PC-9 (cell line): ENCODE measurements around the gene CENPA. TPM values are rescaled to one million over a fixed set of nuclear protein-coding genes. Genes with fewer than 3 reads are reported as not detected.
A peak's percentile ranks its signal among the peaks of the same experiment; 100 is the strongest.

Source experiments
- BruUV-seq: library from RNA; stranded (reverse); fragments of 400-500 nt; replicated peaks from 2 replicates; lab custom pipeline; 2021; lab: Mats Ljungman, UMichigan
- CTCF ChIA-PET: fragments of 300-600 bp; sonication (Branson Sonifier 250); formaldehyde crosslinking; loops from one replicate; lab custom pipeline; 2022; ENCODE audit warnings: antibody characterized with exemption; lab: Charles Lee
- POLR2A ChIA-PET: fragments of 300-600 bp; sonication (Branson Sonifier 250); formaldehyde crosslinking; loops from one replicate; lab custom pipeline; 2022; ENCODE audit warnings: antibody characterized with exemption; ENCODE audit not compliant: unreplicated experiment; lab: Charles Lee
- DNase-seq, 2 experiments: peaks; one replicate each; pipeline versions ENCODE4 v3.0.0 to v3.0.0-alpha.2; 2015 to 2022; ENCODE audit warnings: mixed read lengths in 1 of 2
- H2AFZ ChIP-seq: fragments of 200-600 bp; sonication (generic); 2 replicates; pipeline ENCODE4 v1.8.1; 2017; ENCODE audit warnings: antibody characterized with exemption
- H3F3A ChIP-seq: fragments of 200-600 bp; sonication (generic); 2 replicates; pipeline ENCODE4 v1.8.1; 2017; ENCODE audit warnings: antibody characterized with exemption, mild to moderate bottlenecking, low read depth; ENCODE audit not compliant: insufficient read depth
- H3K27ac ChIP-seq: fragments of 200-600 bp; sonication (generic); 2 replicates; pipeline ENCODE4 v1.6.1; 2016; ENCODE audit warnings: mixed run types
- H3K27me3 ChIP-seq: fragments of 200-600 bp; sonication (generic); 2 replicates; pipeline ENCODE4 v1.6.1; 2016; ENCODE audit warnings: low read depth, mixed run types; ENCODE audit not compliant: insufficient read depth
- H3K36me3 ChIP-seq: fragments of 200-600 bp; sonication (generic); 2 replicates; pipeline ENCODE4 v1.6.1; 2016; ENCODE audit warnings: low read depth, mixed run types
- H3K4me1 ChIP-seq: fragments of 200-600 bp; sonication (generic); replicated peaks from 2 replicates; pipeline ENCODE4 v1.6.1; 2016; ENCODE audit warnings: mixed run types; ENCODE audit not compliant: insufficient read depth
- H3K4me2 ChIP-seq: fragments of 200-600 bp; sonication (generic); 2 replicates; pipeline ENCODE4 v1.6.1; 2017; ENCODE audit warnings: mixed run types
- H3K4me3 ChIP-seq: fragments of 200-600 bp; sonication (generic); 2 replicates; pipeline ENCODE4 v1.6.1; 2016; ENCODE audit warnings: mixed run types
- H3K79me2 ChIP-seq: fragments of 200-600 bp; sonication (generic); 2 replicates; pipeline ENCODE4 v1.6.1; 2017; ENCODE audit warnings: low read depth, mixed run types
- H3K9me2 ChIP-seq: fragments of 200-600 bp; sonication (generic); 2 replicates; pipeline ENCODE4 v1.8.1; 2017; ENCODE audit warnings: mild to moderate bottlenecking; ENCODE audit not compliant: insufficient read depth
- H3K9me3 ChIP-seq: fragments of 200-600 bp; sonication (generic); 2 replicates; pipeline ENCODE4 v1.8.1; 2016; ENCODE audit warnings: low read depth; ENCODE audit not compliant: insufficient read depth
- H4K20me1 ChIP-seq: fragments of 200-600 bp; sonication (generic); 2 replicates; pipeline ENCODE4 v1.8.1; 2017; ENCODE audit not compliant: insufficient read depth
- EZH2 ChIP-seq: fragments of 200-600 bp; sonication (generic); IDR thresholded peaks from 2 replicates; pipeline ENCODE4 v1.8.0; 2017; ENCODE audit warnings: antibody characterized with exemption, low read depth
- intact Hi-C: fragments of 100-400 bp; cut with micrococcal nuclease; formaldehyde crosslinking; loops from one replicate; pipeline ENCODE4 v1.10.0; 2022; ENCODE audit not compliant: unreplicated experiment
- total RNA-seq: library from RNA; stranded (reverse); gene quantifications from 2 replicates; pipeline ENCODE4 v1.2.3, GENCODE V29; 2021
- TF ChIP-seq, protein P1 (sequence below): fragments of 200-600 bp; sonication (generic); conservative IDR thresholded peaks from 2 replicates; pipeline ENCODE4 v1.6.1; 2017; ENCODE audit warnings: mixed run types, antibody characterized with exemption, mild to moderate bottlenecking, moderate library complexity

Gene CENPA
- total RNA-seq, 1 experiment from 2014 or later: 48.8 TPM

DNA sequence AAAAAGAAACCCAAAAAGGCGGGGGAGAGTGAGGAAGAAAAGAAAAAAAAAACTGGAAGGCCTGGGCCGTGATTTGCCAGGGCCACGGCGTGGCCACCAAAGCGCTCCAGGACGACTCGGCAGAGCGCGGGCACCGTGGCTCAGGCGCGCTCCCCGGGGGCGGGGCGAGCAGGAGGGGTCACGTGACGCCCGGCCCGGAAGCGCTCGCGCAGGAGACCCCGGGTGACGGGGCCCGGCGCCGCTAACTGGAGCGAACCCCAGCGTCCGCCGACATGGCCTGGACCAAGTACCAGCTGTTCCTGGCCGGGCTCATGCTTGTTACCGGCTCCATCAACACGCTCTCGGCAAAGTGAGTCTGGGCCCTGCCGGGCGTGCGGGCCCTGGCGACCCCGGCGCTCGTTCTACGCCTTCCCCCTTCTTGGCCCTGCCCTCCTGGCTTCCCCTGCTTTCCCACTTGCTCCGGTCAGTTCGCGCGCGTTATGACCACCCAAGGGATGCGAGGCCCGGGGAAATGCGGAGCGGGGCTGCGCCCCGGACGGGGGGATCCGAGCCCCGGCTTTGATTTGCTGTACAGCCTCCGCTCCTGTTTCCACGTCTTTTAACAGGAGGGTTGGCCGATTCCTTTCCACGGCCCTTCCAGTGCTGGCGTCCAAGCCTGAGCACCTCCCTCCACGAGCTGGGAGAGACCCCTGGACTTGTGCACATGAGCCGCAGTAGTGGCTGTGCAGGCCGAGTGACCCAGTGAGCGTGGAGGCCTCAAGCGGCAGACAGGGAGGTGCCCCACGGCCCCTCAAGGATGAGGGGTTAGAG, 21.6 kb upstream of the CENPA start, which contains the start of gene SLC35F6:
Gene SLC35F6, plus strand, starts transcription at position 207 of the 810 bp plus-strand sequence. Its CDS starts 66 bp downstream, at position 273.
- POLR2A ChIA-PET: interaction anchor here (1.0 kb wide), 1 partner anchor 22 kb away, joined by 3 read pairs; the partner anchor contains the start of gene CENPA
- BruUV-seq: TSS peak; percentile 46
- intact Hi-C loops: no loop called here

DNA sequence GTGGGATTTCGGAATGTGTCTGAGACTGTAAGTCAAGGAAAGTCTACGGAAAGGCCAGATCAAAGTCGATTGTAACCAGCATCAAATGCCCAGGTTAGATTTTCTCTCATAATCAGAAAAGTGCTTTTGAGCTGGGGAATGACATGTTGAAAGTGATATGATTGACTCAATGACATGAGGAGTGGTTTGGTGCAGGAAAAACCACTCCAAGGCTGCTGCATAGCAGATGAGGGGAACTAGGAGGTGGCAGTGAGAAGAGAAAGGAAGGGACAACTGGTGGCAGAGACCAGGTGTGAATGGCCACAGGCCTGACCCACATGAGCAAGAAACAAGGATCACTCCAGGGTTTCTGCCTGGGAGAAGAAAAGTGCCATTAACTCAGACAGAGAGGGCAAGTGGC, 20.9 kb upstream of the CENPA start:
- TF ChIP-seq EZH2: no peak
- TF ChIP-seq, protein P1, sequence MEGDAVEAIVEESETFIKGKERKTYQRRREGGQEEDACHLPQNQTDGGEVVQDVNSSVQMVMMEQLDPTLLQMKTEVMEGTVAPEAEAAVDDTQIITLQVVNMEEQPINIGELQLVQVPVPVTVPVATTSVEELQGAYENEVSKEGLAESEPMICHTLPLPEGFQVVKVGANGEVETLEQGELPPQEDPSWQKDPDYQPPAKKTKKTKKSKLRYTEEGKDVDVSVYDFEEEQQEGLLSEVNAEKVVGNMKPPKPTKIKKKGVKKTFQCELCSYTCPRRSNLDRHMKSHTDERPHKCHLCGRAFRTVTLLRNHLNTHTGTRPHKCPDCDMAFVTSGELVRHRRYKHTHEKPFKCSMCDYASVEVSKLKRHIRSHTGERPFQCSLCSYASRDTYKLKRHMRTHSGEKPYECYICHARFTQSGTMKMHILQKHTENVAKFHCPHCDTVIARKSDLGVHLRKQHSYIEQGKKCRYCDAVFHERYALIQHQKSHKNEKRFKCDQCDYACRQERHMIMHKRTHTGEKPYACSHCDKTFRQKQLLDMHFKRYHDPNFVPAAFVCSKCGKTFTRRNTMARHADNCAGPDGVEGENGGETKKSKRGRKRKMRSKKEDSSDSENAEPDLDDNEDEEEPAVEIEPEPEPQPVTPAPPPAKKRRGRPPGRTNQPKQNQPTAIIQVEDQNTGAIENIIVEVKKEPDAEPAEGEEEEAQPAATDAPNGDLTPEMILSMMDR: no peak
- Histone ChIP-seq H4K20me1 (peaks cover 6% of the 10 kb centered on the region; the same call in 1 of the 2 replicates), H3F3A (peaks cover under 1% of the 10 kb centered on the region), H3K9me3 (no peaks in the 10 kb centered on the region), H3K27ac (peak overlapping the region; percentile 40; the same call in 1 of the 2 replicates), H3K27me3 (no peaks in the 10 kb centered on the region), H3K4me1 (peaks cover 43% of the 10 kb centered on the region), H3K9me2 (no peaks in the 10 kb centered on the region), H3K4me3 (peak overlapping the region; percentile 96), H3K4me2 (peak overlapping the region; percentile 89), H3K79me2 (peaks cover 58% of the 10 kb centered on the region), H2AFZ (peak overlapping the region; percentile 97), H3K36me3 (peaks cover 4% of the 10 kb centered on the region; the same call in 1 of the 2 replicates)
- no TSS peak for BruUV-seq
- POLR2A ChIA-PET: interaction anchor here (1.0 kb wide), 1 partner anchor 21 kb away, joined by 3 read pairs; the partner anchor contains the start of gene CENPA
- CTCF ChIA-PET: no interaction called here
- intact Hi-C loops: no loop called here
- DNase-seq: no peak

More for the DNA sequence above, 21.6 kb upstream of the CENPA start, which contains the start of gene SLC35F6:
- CTCF ChIA-PET: no interaction called here
- H3K27ac ChIP-seq: peak within 1 kb of the TSS; percentile 40
- H3F3A ChIP-seq: peaks cover 7% of the 10 kb centered on the region
- TF ChIP-seq EZH2: no peak
- TF ChIP-seq, protein P1: no peak
- H3K79me2 ChIP-seq: peaks cover 51% of the 10 kb centered on the region
- peak; percentile 62 to 77 for DNase-seq
- H2AFZ ChIP-seq: peak within 1 kb of the TSS; percentile 97
- H3K4me2 ChIP-seq: peak within 1 kb of the TSS; percentile 89
- H3K27me3 ChIP-seq: no peaks in the 10 kb centered on the region
- H3K4me3 ChIP-seq: peak within 1 kb of the TSS; percentile 96
- peaks cover 6% of the 10 kb centered on the region; the same call in 1 of the 2 replicates for H4K20me1 ChIP-seq
- H3K9me3 ChIP-seq: no peaks in the 10 kb centered on the region
- peaks cover 43% of the 10 kb centered on the region for H3K4me1 ChIP-seq
- H3K36me3 ChIP-seq: no peaks in the 10 kb centered on the region
- no peaks in the 10 kb centered on the region for H3K9me2 ChIP-seq

GRCh38 chr2:26765475-26766200, 20.2 kb upstream of the CENPA start:
- Histone ChIP-seq H3K27ac (0 out of 2 replicates have a peak overlapping the region, but pooled peaks have one; percentile 34), H3K4me2 (peak overlapping the region; percentile 89), H3K4me1 (peaks cover 44% of the 10 kb centered on the region), H2AFZ (no peak overlapping the region), H3K4me3 (peak overlapping the region; percentile 96), H3K9me3 (no peaks in the 10 kb centered on the region), H3F3A (no peaks in the 10 kb centered on the region; the same call in 1 of the 2 replicates), H4K20me1 (peaks cover 6% of the 10 kb centered on the region; the same call in 1 of the 2 replicates), H3K79me2 (peaks cover 65% of the 10 kb centered on the region), H3K9me2 (no peaks in the 10 kb centered on the region), H3K36me3 (peaks cover 8% of the 10 kb centered on the region; the same call in 1 of the 2 replicates), H3K27me3 (no peaks in the 10 kb centered on the region)
- BruUV-seq: no TSS peak
- no peak for DNase-seq
- no peak for TF ChIP-seq EZH2
- TF ChIP-seq, protein P1: no peak
- POLR2A ChIA-PET: interaction anchor here (1.0 kb wide), 1 partner anchor 20 kb away, joined by 3 read pairs; the partner anchor contains the start of gene CENPA
- CTCF ChIA-PET: no interaction called here
- intact Hi-C loops: no loop called here
